ENCODE results near the gene ATP1A4. TPM values are rescaled to one million over a fixed set of nuclear protein-coding genes. Genes with fewer than 3 reads are reported as not detected.
A peak's percentile ranks its signal among the peaks of the same experiment; 100 is the strongest.

The ATP1A4 gene
- total and polyA plus RNA-seq, 10 of the 15 experiments (the other 5 are each of a cell fraction or from before 2014, with no cell fraction given) = 0.31 to 1.0 (median 0.54) TPM

DNA sequence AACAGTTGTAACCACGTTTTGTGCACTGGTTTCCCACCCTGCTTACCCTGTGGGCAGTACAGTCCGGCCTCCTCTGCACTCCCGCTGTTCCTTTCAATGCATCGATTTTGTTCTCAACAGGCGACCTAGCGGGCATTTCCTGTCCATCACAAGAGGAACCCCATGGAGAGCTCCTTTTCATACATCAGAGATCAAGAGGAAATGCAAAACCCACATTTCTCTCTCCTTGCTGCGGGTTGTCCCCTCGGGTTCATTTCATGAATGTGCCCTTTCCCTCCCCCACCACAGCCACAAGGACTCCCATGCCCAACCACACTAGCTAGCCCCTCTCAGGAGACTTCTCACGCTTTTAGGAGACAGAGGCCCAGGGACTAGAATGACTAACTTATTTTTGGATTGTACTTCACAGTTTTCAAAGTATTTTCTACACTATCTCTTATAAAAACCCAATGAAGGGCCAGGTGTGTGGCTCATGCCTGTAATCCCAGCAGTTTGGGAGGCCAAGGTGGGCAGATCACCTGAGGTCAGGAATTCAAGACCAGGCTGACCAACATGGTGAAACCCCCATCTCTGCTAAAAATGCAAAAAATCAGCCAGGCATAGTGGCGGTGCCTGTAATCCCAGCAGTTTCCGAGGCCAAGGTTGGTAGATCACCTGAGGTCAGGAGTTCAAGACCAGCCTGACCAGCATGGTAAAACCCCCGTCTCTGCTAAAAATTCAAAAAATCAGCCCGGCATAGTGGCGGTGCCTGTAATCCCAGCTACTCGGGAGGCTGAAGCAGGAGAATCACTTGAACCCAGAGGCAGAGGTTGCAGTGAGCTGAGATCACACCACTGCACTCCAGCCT lies 18.4 kb downstream of the ATP1A4 start (continued):
- TF ChIP-seq ATF2 (IDR thresholded peaks at IDR 0.05; ENCODE audit: low read length) (peak; percentile 88), PKNOX1 (IDR thresholded peaks at IDR 0.05) (peak; percentile 75), FOXM1 (IDR thresholded peaks at IDR 0.05; ENCODE audit: low read depth, low read length) (peak; percentile 89), SP1 (IDR thresholded peaks at IDR 0.05; ENCODE audit: low read depth, low read length) (peak; percentile 60), SREBF2 (IDR thresholded peaks at IDR 0.05; ENCODE audit: low read length) (no peak), DPF2 (IDR thresholded peaks at IDR 0.05) (peak; percentile 53; the same call in 1 of the 2 replicates), SIN3A (IDR thresholded peaks at IDR 0.05; ENCODE audit: low read depth, low read length) (no peak), ZNF207 (IDR thresholded peaks at IDR 0.05; ENCODE audit: borderline replicate concordance) (no peak), EGR1 (IDR thresholded peaks at IDR 0.05; ENCODE audit: borderline replicate concordance in 1 of 2, low read depth in 2 of 2, low read length in 2 of 2) (no peak), SUPT20H (IDR thresholded peaks at IDR 0.05; ENCODE audit: borderline replicate concordance, control insufficient read depth, low read depth, low read length) (no peak), MXI1 (IDR thresholded peaks at IDR 0.05; ENCODE audit: low read depth, low read length) (no peak), E2F4 (IDR thresholded peaks at IDR 0.05; ENCODE audit: low read depth, low read length) (no peak), ZBED1 (IDR thresholded peaks at IDR 0.05; ENCODE audit: borderline replicate concordance) (peak; percentile 68; the same call in 1 of the 2 replicates), GABPA (IDR thresholded peaks at IDR 0.05; ENCODE audit: low read depth) (0 out of 2 replicates have a peak, but pooled peaks have one; percentile 13), WRNIP1 (IDR thresholded peaks at IDR 0.05; ENCODE audit: borderline replicate concordance, low read depth, low read length) (no peak)
- TF ChIP-seq, protein P1, sequence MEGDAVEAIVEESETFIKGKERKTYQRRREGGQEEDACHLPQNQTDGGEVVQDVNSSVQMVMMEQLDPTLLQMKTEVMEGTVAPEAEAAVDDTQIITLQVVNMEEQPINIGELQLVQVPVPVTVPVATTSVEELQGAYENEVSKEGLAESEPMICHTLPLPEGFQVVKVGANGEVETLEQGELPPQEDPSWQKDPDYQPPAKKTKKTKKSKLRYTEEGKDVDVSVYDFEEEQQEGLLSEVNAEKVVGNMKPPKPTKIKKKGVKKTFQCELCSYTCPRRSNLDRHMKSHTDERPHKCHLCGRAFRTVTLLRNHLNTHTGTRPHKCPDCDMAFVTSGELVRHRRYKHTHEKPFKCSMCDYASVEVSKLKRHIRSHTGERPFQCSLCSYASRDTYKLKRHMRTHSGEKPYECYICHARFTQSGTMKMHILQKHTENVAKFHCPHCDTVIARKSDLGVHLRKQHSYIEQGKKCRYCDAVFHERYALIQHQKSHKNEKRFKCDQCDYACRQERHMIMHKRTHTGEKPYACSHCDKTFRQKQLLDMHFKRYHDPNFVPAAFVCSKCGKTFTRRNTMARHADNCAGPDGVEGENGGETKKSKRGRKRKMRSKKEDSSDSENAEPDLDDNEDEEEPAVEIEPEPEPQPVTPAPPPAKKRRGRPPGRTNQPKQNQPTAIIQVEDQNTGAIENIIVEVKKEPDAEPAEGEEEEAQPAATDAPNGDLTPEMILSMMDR (IDR thresholded peaks at IDR 0.05 in 2 of 3, conservative IDR thresholded peaks at IDR 0.05 in 1 of 3; ENCODE audit: control insufficient read depth in 2 of 3, extremely low read depth in 1 of 3, insufficient read depth in 1 of 3, low read depth in 3 of 3, low read length in 3 of 3) = no peak
- TF ChIP-seq, protein P2, sequence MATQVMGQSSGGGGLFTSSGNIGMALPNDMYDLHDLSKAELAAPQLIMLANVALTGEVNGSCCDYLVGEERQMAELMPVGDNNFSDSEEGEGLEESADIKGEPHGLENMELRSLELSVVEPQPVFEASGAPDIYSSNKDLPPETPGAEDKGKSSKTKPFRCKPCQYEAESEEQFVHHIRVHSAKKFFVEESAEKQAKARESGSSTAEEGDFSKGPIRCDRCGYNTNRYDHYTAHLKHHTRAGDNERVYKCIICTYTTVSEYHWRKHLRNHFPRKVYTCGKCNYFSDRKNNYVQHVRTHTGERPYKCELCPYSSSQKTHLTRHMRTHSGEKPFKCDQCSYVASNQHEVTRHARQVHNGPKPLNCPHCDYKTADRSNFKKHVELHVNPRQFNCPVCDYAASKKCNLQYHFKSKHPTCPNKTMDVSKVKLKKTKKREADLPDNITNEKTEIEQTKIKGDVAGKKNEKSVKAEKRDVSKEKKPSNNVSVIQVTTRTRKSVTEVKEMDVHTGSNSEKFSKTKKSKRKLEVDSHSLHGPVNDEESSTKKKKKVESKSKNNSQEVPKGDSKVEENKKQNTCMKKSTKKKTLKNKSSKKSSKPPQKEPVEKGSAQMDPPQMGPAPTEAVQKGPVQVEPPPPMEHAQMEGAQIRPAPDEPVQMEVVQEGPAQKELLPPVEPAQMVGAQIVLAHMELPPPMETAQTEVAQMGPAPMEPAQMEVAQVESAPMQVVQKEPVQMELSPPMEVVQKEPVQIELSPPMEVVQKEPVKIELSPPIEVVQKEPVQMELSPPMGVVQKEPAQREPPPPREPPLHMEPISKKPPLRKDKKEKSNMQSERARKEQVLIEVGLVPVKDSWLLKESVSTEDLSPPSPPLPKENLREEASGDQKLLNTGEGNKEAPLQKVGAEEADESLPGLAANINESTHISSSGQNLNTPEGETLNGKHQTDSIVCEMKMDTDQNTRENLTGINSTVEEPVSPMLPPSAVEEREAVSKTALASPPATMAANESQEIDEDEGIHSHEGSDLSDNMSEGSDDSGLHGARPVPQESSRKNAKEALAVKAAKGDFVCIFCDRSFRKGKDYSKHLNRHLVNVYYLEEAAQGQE (IDR thresholded peaks at IDR 0.05; ENCODE audit: low read depth, low read length) = no peak
- TF ChIP-seq, protein P3, sequence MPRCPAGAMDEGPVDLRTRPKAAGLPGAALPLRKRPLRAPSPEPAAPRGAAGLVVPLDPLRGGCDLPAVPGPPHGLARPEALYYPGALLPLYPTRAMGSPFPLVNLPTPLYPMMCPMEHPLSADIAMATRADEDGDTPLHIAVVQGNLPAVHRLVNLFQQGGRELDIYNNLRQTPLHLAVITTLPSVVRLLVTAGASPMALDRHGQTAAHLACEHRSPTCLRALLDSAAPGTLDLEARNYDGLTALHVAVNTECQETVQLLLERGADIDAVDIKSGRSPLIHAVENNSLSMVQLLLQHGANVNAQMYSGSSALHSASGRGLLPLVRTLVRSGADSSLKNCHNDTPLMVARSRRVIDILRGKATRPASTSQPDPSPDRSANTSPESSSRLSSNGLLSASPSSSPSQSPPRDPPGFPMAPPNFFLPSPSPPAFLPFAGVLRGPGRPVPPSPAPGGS (IDR thresholded peaks at IDR 0.05; ENCODE audit: borderline replicate concordance, insufficient read depth, low read depth, low read length, poor library complexity, severe bottlenecking) = peak; percentile 91
